Activated naive CD8-positive, alpha-beta T cell treated with anti-CD3 and anti-CD28 coated beads, Interleukin-2, amount 50 U/mL, for 24 hours (primary cell): ENCODE results near the gene DNM3.

Source experiments
- ATAC-seq: fragments of 150-1000 bp; cut with Tn5 transposase; one replicate; pipeline ENCODE4 v1.10.0; 2021
- DNase-seq: peaks from one replicate; pipeline ENCODE4 v3.0.0; 2021
- H3K27ac Mint-ChIP-seq: one replicate; pipeline ENCODE4 v1.8.0; 2021; ENCODE audit warnings: mild to moderate bottlenecking, mixed read lengths
- H3K27me3 Mint-ChIP-seq: one replicate; pipeline ENCODE4 v1.8.0; 2021; ENCODE audit warnings: mixed read lengths
- H3K36me3 Mint-ChIP-seq: one replicate; pipeline ENCODE4 v1.8.0; 2021; ENCODE audit warnings: low read depth, mixed read lengths
- H3K4me1 Mint-ChIP-seq: one replicate; pipeline ENCODE4 v1.8.0; 2021; ENCODE audit warnings: mixed read lengths
- H3K4me3 Mint-ChIP-seq: one replicate; pipeline ENCODE4 v1.8.0; 2021; ENCODE audit warnings: mild to moderate bottlenecking, moderate library complexity, mixed read lengths
- H3K9me3 Mint-ChIP-seq: one replicate; pipeline ENCODE4 v1.8.0; 2021; ENCODE audit warnings: mixed read lengths

The DNM3 gene

GRCh38 chr1:172321451-172321850 is 480.2 kb downstream of the DNM3 start:
- Mint-ChIP-seq H3K4me1 (no peaks in the 10 kb centered on the region), H3K4me3 (no peak overlapping the region), H3K36me3 (no peaks in the 10 kb centered on the region), H3K27me3 (no peaks in the 10 kb centered on the region), H3K27ac (no peak overlapping the region), H3K9me3 (no peaks in the 10 kb centered on the region)
- no peak for ATAC-seq
- no peak for DNase-seq

GRCh38 chr1:172322219-172323061 is 481.1 kb downstream of the DNM3 start:
- DNase-seq (no peak), ATAC-seq (no peak)

GRCh38 chr1:172323686-172324085 is 482.4 kb downstream of the DNM3 start:
- DNase-seq (no peak), ATAC-seq (no peak)
- no peak overlapping the region for H3K4me3 Mint-ChIP-seq
- H3K9me3 Mint-ChIP-seq: no peaks in the 10 kb centered on the region
- H3K27ac Mint-ChIP-seq: no peak overlapping the region
- H3K27me3 Mint-ChIP-seq: no peaks in the 10 kb centered on the region
- H3K4me1 Mint-ChIP-seq: no peaks in the 10 kb centered on the region
- H3K36me3 Mint-ChIP-seq: no peaks in the 10 kb centered on the region

More at GRCh38 chr1:172322219-172323061, 481.1 kb downstream of the DNM3 start:
- Mint-ChIP-seq H3K4me3 (no peak overlapping the region), H3K9me3 (no peaks in the 10 kb centered on the region), H3K4me1 (no peaks in the 10 kb centered on the region), H3K27ac (no peak overlapping the region), H3K36me3 (no peaks in the 10 kb centered on the region), H3K27me3 (no peaks in the 10 kb centered on the region)

- Mint-ChIP-seq H3K9me3 (no peaks in the 10 kb centered on the region), H3K4me1 (no peaks in the 10 kb centered on the region), H3K27ac (no peak overlapping the region), H3K27me3 (no peaks in the 10 kb centered on the region), H3K36me3 (no peaks in the 10 kb centered on the region), H3K4me3 (no peak overlapping the region)
- DNase-seq (no peak), ATAC-seq (no peak)
Measured at GRCh38 chr1:172324086-172324485, 482.8 kb downstream of the DNM3 start.

- H3K4me1 Mint-ChIP-seq: no peaks in the 10 kb centered on the region
- DNase-seq: no peak
- no peak overlapping the region for H3K27ac Mint-ChIP-seq
- H3K9me3 Mint-ChIP-seq: no peaks in the 10 kb centered on the region
- H3K27me3 Mint-ChIP-seq: no peaks in the 10 kb centered on the region
- H3K4me3 Mint-ChIP-seq: no peak overlapping the region
- no peaks in the 10 kb centered on the region for H3K36me3 Mint-ChIP-seq
- ATAC-seq: no peak
Measured at GRCh38 chr1:172324761-172325160, 483.5 kb downstream of the DNM3 start.

GRCh38 chr1:172325531-172325930 is 484.2 kb downstream of the DNM3 start:
- no peaks in the 10 kb centered on the region for H3K36me3 Mint-ChIP-seq
- H3K4me1 Mint-ChIP-seq: peaks cover 1% of the 10 kb centered on the region
- no peaks in the 10 kb centered on the region for H3K27me3 Mint-ChIP-seq
- H3K9me3 Mint-ChIP-seq: no peaks in the 10 kb centered on the region
- no peak for ATAC-seq
- H3K4me3 Mint-ChIP-seq: no peak overlapping the region
- no peak for DNase-seq
- H3K27ac Mint-ChIP-seq: no peak overlapping the region

- Mint-ChIP-seq H3K36me3 (no peaks in the 10 kb centered on the region), H3K9me3 (no peaks in the 10 kb centered on the region), H3K27me3 (no peaks in the 10 kb centered on the region), H3K4me3 (no peak overlapping the region), H3K27ac (no peak overlapping the region), H3K4me1 (peaks cover 1% of the 10 kb centered on the region)
- DNase-seq: no peak
- no peak for ATAC-seq
Measured at GRCh38 chr1:172326136-172326535, 484.8 kb downstream of the DNM3 start.

GRCh38 chr1:172328266-172328665 is 487.0 kb downstream of the DNM3 start:
- H3K27ac Mint-ChIP-seq: no peak overlapping the region

GRCh38 chr1:172332230-172332629 is 490.9 kb downstream of the DNM3 start:
- ATAC-seq (no peak), DNase-seq (no peak)
- Mint-ChIP-seq H3K27me3 (no peaks in the 10 kb centered on the region), H3K9me3 (no peaks in the 10 kb centered on the region), H3K27ac (no peak overlapping the region), H3K4me1 (peaks cover 2% of the 10 kb centered on the region), H3K36me3 (no peaks in the 10 kb centered on the region), H3K4me3 (no peak overlapping the region)

More at GRCh38 chr1:172328266-172328665, 487.0 kb downstream of the DNM3 start:
- H3K4me1 Mint-ChIP-seq: peaks cover 1% of the 10 kb centered on the region
- H3K4me3 Mint-ChIP-seq: no peak overlapping the region
- no peaks in the 10 kb centered on the region for H3K36me3 Mint-ChIP-seq
- no peaks in the 10 kb centered on the region for H3K27me3 Mint-ChIP-seq
- DNase-seq (no peak), ATAC-seq (no peak)
- no peaks in the 10 kb centered on the region for H3K9me3 Mint-ChIP-seq

- H3K27ac Mint-ChIP-seq: no peak overlapping the region
- DNase-seq (no peak), ATAC-seq (no peak)
- no peak overlapping the region for H3K4me3 Mint-ChIP-seq
- no peaks in the 10 kb centered on the region for H3K36me3 Mint-ChIP-seq
- H3K27me3 Mint-ChIP-seq: no peaks in the 10 kb centered on the region
- H3K9me3 Mint-ChIP-seq: no peaks in the 10 kb centered on the region
- peaks cover 26% of the 10 kb centered on the region for H3K4me1 Mint-ChIP-seq
Measured at GRCh38 chr1:172335377-172335776, 494.1 kb downstream of the DNM3 start.

- no peaks in the 10 kb centered on the region for H3K9me3 Mint-ChIP-seq
- peak overlapping the region; percentile 70 for H3K27ac Mint-ChIP-seq
- ATAC-seq: peak; percentile 87
Measured at GRCh38 chr1:172338295-172338735, 497.0 kb downstream of the DNM3 start.

GRCh38 chr1:172339842-172340241 is 498.5 kb downstream of the DNM3 start:
- H3K9me3 Mint-ChIP-seq: no peaks in the 10 kb centered on the region
- no peak overlapping the region for H3K27ac Mint-ChIP-seq
- H3K4me1 Mint-ChIP-seq: peaks cover 62% of the 10 kb centered on the region
- no peaks in the 10 kb centered on the region for H3K27me3 Mint-ChIP-seq
- no peaks in the 10 kb centered on the region for H3K36me3 Mint-ChIP-seq
- no peak for DNase-seq
- no peak overlapping the region for H3K4me3 Mint-ChIP-seq
- ATAC-seq: no peak

More at GRCh38 chr1:172338295-172338735, 497.0 kb downstream of the DNM3 start:
- peak; percentile 26 for DNase-seq
- peaks cover 48% of the 10 kb centered on the region for H3K4me1 Mint-ChIP-seq
- H3K4me3 Mint-ChIP-seq: no peak overlapping the region
- H3K36me3 Mint-ChIP-seq: no peaks in the 10 kb centered on the region
- no peaks in the 10 kb centered on the region for H3K27me3 Mint-ChIP-seq

GRCh38 chr1:172340520-172340919 is 499.2 kb downstream of the DNM3 start:
- Mint-ChIP-seq H3K36me3 (no peaks in the 10 kb centered on the region), H3K27me3 (no peaks in the 10 kb centered on the region), H3K27ac (no peak overlapping the region), H3K4me3 (no peak overlapping the region), H3K4me1 (peaks cover 66% of the 10 kb centered on the region), H3K9me3 (no peaks in the 10 kb centered on the region)
- ATAC-seq: no peak
- DNase-seq: no peak

- no peak overlapping the region for H3K4me3 Mint-ChIP-seq
- peaks cover 7% of the 10 kb centered on the region for H3K9me3 Mint-ChIP-seq
- DNase-seq: no peak
- H3K27ac Mint-ChIP-seq: no peak overlapping the region
- peaks cover 66% of the 10 kb centered on the region for H3K4me1 Mint-ChIP-seq
- H3K36me3 Mint-ChIP-seq: peaks cover 3% of the 10 kb centered on the region
- ATAC-seq: no peak
- no peaks in the 10 kb centered on the region for H3K27me3 Mint-ChIP-seq
Measured at GRCh38 chr1:172341697-172342096, 500.4 kb downstream of the DNM3 start.

GRCh38 chr1:172342584-172343239 is 501.4 kb downstream of the DNM3 start:
- peaks cover 64% of the 10 kb centered on the region for H3K4me1 Mint-ChIP-seq
- no peaks in the 10 kb centered on the region for H3K27me3 Mint-ChIP-seq
- H3K4me3 Mint-ChIP-seq: no peak overlapping the region
- peak overlapping the region; percentile 65 for H3K27ac Mint-ChIP-seq
- peaks cover 17% of the 10 kb centered on the region for H3K9me3 Mint-ChIP-seq
- no peak for ATAC-seq
- peaks cover 10% of the 10 kb centered on the region for H3K36me3 Mint-ChIP-seq
- no peak for DNase-seq
